SH-SY5Y (cell line): ENCODE data around the gene TRIM24.

ENCODE experiments used
- GATA2 ChIP-seq: IDR thresholded peaks from 2 replicates; pipeline ENCODE4 v1.6.1; 2011; ENCODE audit warnings: mild to moderate bottlenecking, low read depth, low read length
- GATA3 ChIP-seq: IDR thresholded peaks from 2 replicates; pipeline ENCODE4 v1.6.1; 2011; ENCODE audit warnings: low read depth, mild to moderate bottlenecking, low read length, moderate library complexity

GRCh38 chr7:138502023-138502767 lies 42.1 kb downstream of the TRIM24 start:
- TF ChIP-seq GATA3 (no peak), GATA2 (no peak)
